ENCODE measurements around the gene RELT. TPM values are rescaled to one million over a fixed set of nuclear protein-coding genes. Genes with fewer than 3 reads are reported as not detected.

Gene RELT
- total and polyA plus RNA-seq, 2 of the 13 experiments (the other 11 are each of a cell fraction or from before 2014, with no cell fraction given): 2.5 to 4.7 TPM

DNA sequence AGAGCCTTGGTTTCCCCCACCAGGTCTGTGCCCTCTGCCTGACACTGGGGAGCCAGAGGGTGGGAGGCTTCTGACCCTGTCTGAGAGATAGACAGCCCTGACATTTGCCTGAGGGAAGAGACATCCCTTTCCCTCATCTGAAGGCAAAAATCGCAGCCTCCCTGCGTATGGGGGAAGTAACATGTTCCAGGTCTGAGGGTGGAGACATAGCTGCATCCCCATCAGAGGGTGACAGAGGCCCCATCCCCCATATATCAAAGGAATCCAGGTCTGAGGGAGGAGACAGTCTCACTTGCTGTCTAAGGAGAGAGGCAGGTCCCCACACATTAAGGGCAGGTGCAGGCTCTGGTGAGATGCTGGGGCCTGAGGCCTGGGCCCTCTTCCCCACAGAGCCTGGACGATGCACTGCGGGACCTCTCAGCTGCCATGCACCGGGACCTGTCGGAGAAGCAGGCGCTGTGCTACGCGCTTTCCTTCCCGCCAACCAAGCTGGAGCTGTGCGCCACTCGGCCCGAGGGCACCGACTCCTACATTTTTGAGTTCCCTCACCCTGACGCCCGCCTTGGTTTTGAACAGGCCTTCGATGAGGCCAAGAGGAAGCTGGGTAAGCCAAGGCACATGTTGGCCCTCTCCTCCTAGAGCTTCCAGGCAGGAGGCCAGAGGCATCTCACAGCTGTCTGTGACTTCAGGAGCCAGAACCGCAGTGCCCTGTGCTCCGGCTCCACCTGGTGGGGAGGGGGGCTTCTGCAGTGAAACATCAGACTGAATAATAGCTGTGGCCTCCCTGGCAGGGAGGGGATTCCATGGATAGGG is 16.1 kb upstream of the RELT start (continued):
- TF ChIP-seq, protein P1, sequence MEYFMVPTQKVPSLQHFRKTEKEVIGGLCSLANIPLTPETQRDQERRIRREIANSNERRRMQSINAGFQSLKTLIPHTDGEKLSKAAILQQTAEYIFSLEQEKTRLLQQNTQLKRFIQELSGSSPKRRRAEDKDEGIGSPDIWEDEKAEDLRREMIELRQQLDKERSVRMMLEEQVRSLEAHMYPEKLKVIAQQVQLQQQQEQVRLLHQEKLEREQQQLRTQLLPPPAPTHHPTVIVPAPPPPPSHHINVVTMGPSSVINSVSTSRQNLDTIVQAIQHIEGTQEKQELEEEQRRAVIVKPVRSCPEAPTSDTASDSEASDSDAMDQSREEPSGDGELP (IDR thresholded peaks at IDR 0.05; ENCODE audit: borderline replicate concordance, low read depth): no peak
- TF ChIP-seq TBX2 (CRISPR knock-in tag; IDR thresholded peaks at IDR 0.05; ENCODE audit: borderline replicate concordance) (no peak), RORA (CRISPR knock-in tag; IDR thresholded peaks at IDR 0.05) (no peak), ZNF761 (CRISPR knock-in tag; conservative IDR thresholded peaks at IDR 0.05) (no peak), SP1 (IDR thresholded peaks at IDR 0.05) (no peak), SP1 (CRISPR knock-in tag; IDR thresholded peaks at IDR 0.05) (no peak), CEBPB (IDR thresholded peaks at IDR 0.05; ENCODE audit: borderline replicate concordance, low read depth, low read length) (no peak), NFIC (IDR thresholded peaks at IDR 0.05; ENCODE audit: low read length) (no peak), REL (CRISPR knock-in tag; conservative IDR thresholded peaks at IDR 0.05) (no peak), ZFP36 (IDR thresholded peaks at IDR 0.05; ENCODE audit: borderline replicate concordance, low read depth, low read length, partially characterized antibody) (no peak), ZNF329 (CRISPR knock-in tag; IDR thresholded peaks at IDR 0.05; ENCODE audit: low read depth) (no peak), ZNF780A (CRISPR knock-in tag; IDR thresholded peaks at IDR 0.05) (no peak), ZNF205 (CRISPR knock-in tag; IDR thresholded peaks at IDR 0.05) (no peak), ZSCAN22 (CRISPR knock-in tag; IDR thresholded peaks at IDR 0.05) (peak; percentile 71; the same call in 1 of the 2 replicates), ZNF652 (CRISPR knock-in tag; IDR thresholded peaks at IDR 0.05; ENCODE audit: borderline replicate concordance, low read depth) (no peak)
- TF ChIP-seq, protein P2, sequence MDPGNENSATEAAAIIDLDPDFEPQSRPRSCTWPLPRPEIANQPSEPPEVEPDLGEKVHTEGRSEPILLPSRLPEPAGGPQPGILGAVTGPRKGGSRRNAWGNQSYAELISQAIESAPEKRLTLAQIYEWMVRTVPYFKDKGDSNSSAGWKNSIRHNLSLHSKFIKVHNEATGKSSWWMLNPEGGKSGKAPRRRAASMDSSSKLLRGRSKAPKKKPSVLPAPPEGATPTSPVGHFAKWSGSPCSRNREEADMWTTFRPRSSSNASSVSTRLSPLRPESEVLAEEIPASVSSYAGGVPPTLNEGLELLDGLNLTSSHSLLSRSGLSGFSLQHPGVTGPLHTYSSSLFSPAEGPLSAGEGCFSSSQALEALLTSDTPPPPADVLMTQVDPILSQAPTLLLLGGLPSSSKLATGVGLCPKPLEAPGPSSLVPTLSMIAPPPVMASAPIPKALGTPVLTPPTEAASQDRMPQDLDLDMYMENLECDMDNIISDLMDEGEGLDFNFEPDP (CRISPR knock-in tag; conservative IDR thresholded peaks at IDR 0.05): no peak
- TF ChIP-seq, protein P3, sequence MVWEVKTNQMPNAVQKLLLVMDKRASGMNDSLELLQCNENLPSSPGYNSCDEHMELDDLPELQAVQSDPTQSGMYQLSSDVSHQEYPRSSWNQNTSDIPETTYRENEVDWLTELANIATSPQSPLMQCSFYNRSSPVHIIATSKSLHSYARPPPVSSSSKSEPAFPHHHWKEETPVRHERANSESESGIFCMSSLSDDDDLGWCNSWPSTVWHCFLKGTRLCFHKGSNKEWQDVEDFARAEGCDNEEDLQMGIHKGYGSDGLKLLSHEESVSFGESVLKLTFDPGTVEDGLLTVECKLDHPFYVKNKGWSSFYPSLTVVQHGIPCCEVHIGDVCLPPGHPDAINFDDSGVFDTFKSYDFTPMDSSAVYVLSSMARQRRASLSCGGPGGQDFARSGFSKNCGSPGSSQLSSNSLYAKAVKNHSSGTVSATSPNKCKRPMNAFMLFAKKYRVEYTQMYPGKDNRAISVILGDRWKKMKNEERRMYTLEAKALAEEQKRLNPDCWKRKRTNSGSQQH (CRISPR knock-in tag; IDR thresholded peaks at IDR 0.05; ENCODE audit: low read depth): no peak
- TF ChIP-seq, protein P4, sequence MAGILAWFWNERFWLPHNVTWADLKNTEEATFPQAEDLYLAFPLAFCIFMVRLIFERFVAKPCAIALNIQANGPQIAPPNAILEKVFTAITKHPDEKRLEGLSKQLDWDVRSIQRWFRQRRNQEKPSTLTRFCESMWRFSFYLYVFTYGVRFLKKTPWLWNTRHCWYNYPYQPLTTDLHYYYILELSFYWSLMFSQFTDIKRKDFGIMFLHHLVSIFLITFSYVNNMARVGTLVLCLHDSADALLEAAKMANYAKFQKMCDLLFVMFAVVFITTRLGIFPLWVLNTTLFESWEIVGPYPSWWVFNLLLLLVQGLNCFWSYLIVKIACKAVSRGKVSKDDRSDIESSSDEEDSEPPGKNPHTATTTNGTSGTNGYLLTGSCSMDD (CRISPR knock-in tag; IDR thresholded peaks at IDR 0.05): no peak
- TF ChIP-seq, protein P5, sequence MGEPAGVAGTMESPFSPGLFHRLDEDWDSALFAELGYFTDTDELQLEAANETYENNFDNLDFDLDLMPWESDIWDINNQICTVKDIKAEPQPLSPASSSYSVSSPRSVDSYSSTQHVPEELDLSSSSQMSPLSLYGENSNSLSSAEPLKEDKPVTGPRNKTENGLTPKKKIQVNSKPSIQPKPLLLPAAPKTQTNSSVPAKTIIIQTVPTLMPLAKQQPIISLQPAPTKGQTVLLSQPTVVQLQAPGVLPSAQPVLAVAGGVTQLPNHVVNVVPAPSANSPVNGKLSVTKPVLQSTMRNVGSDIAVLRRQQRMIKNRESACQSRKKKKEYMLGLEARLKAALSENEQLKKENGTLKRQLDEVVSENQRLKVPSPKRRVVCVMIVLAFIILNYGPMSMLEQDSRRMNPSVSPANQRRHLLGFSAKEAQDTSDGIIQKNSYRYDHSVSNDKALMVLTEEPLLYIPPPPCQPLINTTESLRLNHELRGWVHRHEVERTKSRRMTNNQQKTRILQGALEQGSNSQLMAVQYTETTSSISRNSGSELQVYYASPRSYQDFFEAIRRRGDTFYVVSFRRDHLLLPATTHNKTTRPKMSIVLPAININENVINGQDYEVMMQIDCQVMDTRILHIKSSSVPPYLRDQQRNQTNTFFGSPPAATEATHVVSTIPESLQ (CRISPR knock-in tag; conservative IDR thresholded peaks at IDR 0.05): no peak
- TF ChIP-seq, protein P6, sequence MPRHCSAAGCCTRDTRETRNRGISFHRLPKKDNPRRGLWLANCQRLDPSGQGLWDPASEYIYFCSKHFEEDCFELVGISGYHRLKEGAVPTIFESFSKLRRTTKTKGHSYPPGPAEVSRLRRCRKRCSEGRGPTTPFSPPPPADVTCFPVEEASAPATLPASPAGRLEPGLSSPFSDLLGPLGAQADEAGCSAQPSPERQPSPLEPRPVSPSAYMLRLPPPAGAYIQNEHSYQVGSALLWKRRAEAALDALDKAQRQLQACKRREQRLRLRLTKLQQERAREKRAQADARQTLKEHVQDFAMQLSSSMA (CRISPR knock-in tag; IDR thresholded peaks at IDR 0.05): no peak
